Smooth muscle cell (in vitro differentiated cells): ENCODE results near the gene MROH2A. TPM values are rescaled to one million over a fixed set of nuclear protein-coding genes. Genes with fewer than 3 reads are reported as not detected.

Source experiments
- DNase-seq: peaks from one replicate; lab custom pipeline; 2025; ENCODE audit not compliant: unreplicated experiment; lab: John Stamatoyannopoulos, UW
- H2AFZ ChIP-seq: fragments of 200-600 bp; sonication (generic); 2 replicates; pipeline ENCODE4 v1.6.0; 2016; ENCODE audit warnings: antibody characterized with exemption, low read depth, mild to moderate bottlenecking
- H3F3A ChIP-seq: fragments of 200-600 bp; sonication (generic); 2 replicates; pipeline ENCODE4 v1.6.0; 2017; ENCODE audit warnings: antibody characterized with exemption, low read depth
- H3K27ac ChIP-seq: fragments of 200-600 bp; sonication (generic); 2 replicates; pipeline ENCODE4 v1.5.1; 2016; ENCODE audit warnings: low read depth, mild to moderate bottlenecking
- H3K27me3 ChIP-seq: fragments of 200-600 bp; sonication (generic); 2 replicates; pipeline ENCODE4 v1.6.1; 2016; ENCODE audit warnings: low read depth, mild to moderate bottlenecking
- H3K36me3 ChIP-seq: fragments of 200-600 bp; sonication (generic); 2 replicates; pipeline ENCODE4 v1.5.1; 2016; ENCODE audit warnings: low read depth
- H3K4me1 ChIP-seq: fragments of 200-600 bp; sonication (generic); 2 replicates; pipeline ENCODE4 v1.5.1; 2016; ENCODE audit warnings: low read depth
- H3K4me2 ChIP-seq: fragments of 200-600 bp; sonication (generic); 2 replicates; pipeline ENCODE4 v1.6.0; 2016; ENCODE audit warnings: mild to moderate bottlenecking
- H3K4me3 ChIP-seq: fragments of 200-600 bp; sonication (generic); 2 replicates; pipeline ENCODE4 v1.5.1; 2016; ENCODE audit warnings: mild to moderate bottlenecking
- H3K79me2 ChIP-seq: fragments of 200-600 bp; sonication (generic); 2 replicates; pipeline ENCODE4 v1.6.0; 2016; ENCODE audit warnings: low read depth, mild to moderate bottlenecking
- H3K9ac ChIP-seq: fragments of 200-600 bp; sonication (generic); 2 replicates; pipeline ENCODE4 v1.6.0; 2016; ENCODE audit warnings: low read depth
- H3K9me3 ChIP-seq: fragments of 200-600 bp; sonication (generic); replicated peaks from 2 replicates; pipeline ENCODE4 v1.5.1; 2016; ENCODE audit warnings: low read depth
- H4K20me1 ChIP-seq: fragments of 200-600 bp; sonication (generic); 2 replicates; pipeline ENCODE4 v1.6.0; 2016; ENCODE audit warnings: low read depth
- WGBS: methylation state at CpG from one replicate; pipeline ENCODE4 v1.1.7; 2016; ENCODE audit warnings: low lambda C conversion rate; 5-methylcytosine and 5-hydroxymethylcytosine counted together
- polyA plus RNA-seq: library from polyadenylated mRNA; unstranded; fragments of >200 nt; fragmentation: Nextera tagmentation; extraction: Ambion mirVana; gene quantifications from 2 replicates; pipeline ENCODE4 v1.2.1, GENCODE V29; 2016
- total RNA-seq: library from RNA; depleted of rRNA; stranded (reverse); fragments of >200 nt; gene quantifications from 2 replicates; pipeline ENCODE4 v1.2.3, GENCODE V29; 2014
- TF ChIP-seq, protein P1 (sequence below): fragments of 200-600 bp; sonication (generic); IDR thresholded peaks from 2 replicates; pipeline ENCODE4 v1.5.1; 2017; ENCODE audit warnings: borderline replicate concordance, mild to moderate bottlenecking, antibody characterized with exemption; ENCODE audit not compliant: insufficient read depth, poor library complexity, severe bottlenecking

The MROH2A gene
- total and polyA plus RNA-seq, 2 experiments from 2014 or later: not detected

DNA sequence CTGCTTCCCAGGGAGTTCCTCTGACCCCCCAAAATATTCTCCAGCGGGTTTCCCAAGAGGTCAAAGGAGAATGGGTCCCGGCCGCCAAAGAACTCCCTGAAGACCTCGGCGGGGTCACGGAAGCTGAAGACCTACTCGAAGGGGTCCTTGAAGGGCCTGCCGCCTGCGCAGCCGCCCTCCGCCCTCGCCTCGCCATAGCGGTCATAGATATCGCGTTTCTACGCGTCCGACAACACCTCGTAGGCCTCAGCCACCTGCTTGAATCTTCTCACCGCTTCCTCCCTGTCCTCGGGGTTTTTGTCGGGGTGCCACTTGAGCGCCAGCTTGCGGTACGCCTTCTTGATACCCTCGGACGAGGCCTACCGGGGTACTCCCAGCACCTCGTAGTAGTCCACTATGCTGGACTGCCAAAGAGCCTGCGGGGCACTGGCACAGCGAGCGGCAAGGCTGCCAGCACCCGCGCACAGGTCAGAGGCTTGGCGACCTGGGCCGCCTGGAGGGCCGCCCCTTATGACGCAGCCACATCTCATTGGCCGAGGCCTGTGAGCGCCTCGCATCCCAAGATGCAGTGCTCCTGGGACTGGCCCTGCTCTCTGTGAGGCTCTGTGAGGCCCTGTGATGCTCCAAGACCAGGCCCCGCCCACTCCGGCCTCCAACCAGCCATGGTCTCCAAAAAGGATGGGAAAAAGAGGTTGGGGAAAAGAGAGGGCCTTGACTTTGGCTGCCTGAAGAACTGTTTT, 23.1 kb upstream of the MROH2A start:
- no peaks in the 10 kb centered on the region for H3K27me3 ChIP-seq
- 96% methylated on average over 44 of the region's 44 CpGs for WGBS
- no peak overlapping the region for H3K4me3 ChIP-seq
- no peaks in the 10 kb centered on the region for H4K20me1 ChIP-seq
- no peak overlapping the region for H2AFZ ChIP-seq
- no peak overlapping the region for H3K27ac ChIP-seq
- no peak overlapping the region for H3K4me2 ChIP-seq
- TF ChIP-seq, protein P1, sequence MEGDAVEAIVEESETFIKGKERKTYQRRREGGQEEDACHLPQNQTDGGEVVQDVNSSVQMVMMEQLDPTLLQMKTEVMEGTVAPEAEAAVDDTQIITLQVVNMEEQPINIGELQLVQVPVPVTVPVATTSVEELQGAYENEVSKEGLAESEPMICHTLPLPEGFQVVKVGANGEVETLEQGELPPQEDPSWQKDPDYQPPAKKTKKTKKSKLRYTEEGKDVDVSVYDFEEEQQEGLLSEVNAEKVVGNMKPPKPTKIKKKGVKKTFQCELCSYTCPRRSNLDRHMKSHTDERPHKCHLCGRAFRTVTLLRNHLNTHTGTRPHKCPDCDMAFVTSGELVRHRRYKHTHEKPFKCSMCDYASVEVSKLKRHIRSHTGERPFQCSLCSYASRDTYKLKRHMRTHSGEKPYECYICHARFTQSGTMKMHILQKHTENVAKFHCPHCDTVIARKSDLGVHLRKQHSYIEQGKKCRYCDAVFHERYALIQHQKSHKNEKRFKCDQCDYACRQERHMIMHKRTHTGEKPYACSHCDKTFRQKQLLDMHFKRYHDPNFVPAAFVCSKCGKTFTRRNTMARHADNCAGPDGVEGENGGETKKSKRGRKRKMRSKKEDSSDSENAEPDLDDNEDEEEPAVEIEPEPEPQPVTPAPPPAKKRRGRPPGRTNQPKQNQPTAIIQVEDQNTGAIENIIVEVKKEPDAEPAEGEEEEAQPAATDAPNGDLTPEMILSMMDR: no peak
- H3K9me3 ChIP-seq: no peaks in the 10 kb centered on the region
- H3K79me2 ChIP-seq: no peaks in the 10 kb centered on the region
- no peaks in the 10 kb centered on the region for H3K36me3 ChIP-seq
- no peak overlapping the region for H3K9ac ChIP-seq
- H3F3A ChIP-seq: no peaks in the 10 kb centered on the region
- DNase-seq: no peak
- H3K4me1 ChIP-seq: no peaks in the 10 kb centered on the region

DNA sequence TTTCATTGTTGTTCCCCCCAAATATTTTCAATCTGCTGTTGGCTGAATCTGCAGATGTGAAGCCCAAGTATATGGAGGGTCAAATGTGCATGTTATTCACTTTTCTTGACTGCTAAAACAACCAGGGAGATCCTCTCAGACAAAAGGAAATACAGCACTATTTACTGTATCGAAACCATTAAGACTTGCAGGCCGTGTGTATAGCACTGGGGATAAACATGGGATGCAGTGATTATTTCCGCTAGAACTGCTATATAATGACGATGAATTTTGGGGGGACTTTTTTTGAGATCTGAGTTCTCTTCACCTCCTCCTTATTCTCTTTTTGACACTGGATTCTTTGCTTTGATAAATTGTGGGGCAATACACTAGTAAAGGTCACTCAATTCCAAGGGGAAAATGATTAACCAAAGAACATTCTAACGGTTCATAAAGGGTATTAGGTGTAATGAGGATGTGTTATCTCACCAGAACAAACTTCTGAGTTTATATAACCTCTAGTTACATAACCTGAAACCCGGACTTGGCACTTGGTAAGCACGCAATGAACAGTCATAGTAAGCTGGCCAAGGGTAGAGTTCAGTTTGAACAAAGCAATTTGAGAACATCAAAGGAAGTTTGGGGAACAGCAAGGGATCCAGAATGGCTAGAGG, 21.6 kb upstream of the MROH2A start:
- WGBS: 85% methylated on average over 7 of the region's 7 CpGs
- Histone ChIP-seq H3K9me3 (no peaks in the 10 kb centered on the region), H3K36me3 (no peaks in the 10 kb centered on the region), H4K20me1 (no peaks in the 10 kb centered on the region), H2AFZ (no peak overlapping the region), H3K27me3 (no peaks in the 10 kb centered on the region), H3F3A (no peaks in the 10 kb centered on the region), H3K79me2 (no peaks in the 10 kb centered on the region), H3K4me3 (no peak overlapping the region), H3K4me2 (no peak overlapping the region), H3K9ac (no peak overlapping the region), H3K4me1 (no peaks in the 10 kb centered on the region), H3K27ac (no peak overlapping the region)
- TF ChIP-seq, protein P1: no peak
- no peak for DNase-seq

DNA sequence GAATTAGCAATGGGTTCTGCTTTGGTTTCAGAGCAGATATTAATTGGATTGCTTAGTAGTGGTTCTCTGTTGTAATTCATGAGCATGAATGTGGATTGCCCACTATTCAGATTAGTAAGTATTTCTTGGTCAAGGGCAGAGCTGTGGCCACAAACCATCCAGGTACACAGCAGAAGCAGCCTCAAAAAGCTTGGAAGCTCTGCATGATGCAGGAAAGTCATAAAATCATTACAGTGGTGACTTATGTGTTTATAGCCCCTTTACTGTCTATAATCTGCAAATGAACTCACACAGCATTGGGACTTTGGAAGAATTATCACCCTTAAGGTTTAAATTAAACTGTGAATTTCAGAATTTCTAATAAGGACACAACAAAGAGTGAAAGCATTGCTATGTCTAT, 20.0 kb upstream of the MROH2A start:
- H3K79me2 ChIP-seq: no peaks in the 10 kb centered on the region
- TF ChIP-seq, protein P1: no peak
- H3K9ac ChIP-seq: no peak overlapping the region
- no peak for DNase-seq
- no peak overlapping the region for H3K27ac ChIP-seq
- no peaks in the 10 kb centered on the region for H3K36me3 ChIP-seq
- H3F3A ChIP-seq: no peaks in the 10 kb centered on the region
- no peak overlapping the region for H3K4me2 ChIP-seq
- no peaks in the 10 kb centered on the region for H3K4me1 ChIP-seq
- H3K27me3 ChIP-seq: no peaks in the 10 kb centered on the region
- H3K4me3 ChIP-seq: no peak overlapping the region
- no peaks in the 10 kb centered on the region for H4K20me1 ChIP-seq
- H2AFZ ChIP-seq: no peak overlapping the region
- H3K9me3 ChIP-seq: no peaks in the 10 kb centered on the region
